IPS DF 4.7 (cell line): ENCODE measurements around the gene TBC1D30.

Experiments
- DNase-seq: peaks from one replicate; pipeline ENCODE4 v3.0.0-alpha.2; 2013; ENCODE audit warnings: low spot score; ENCODE audit errors: extremely low read depth

The TBC1D30 gene

GRCh38 chr12:64858882-64859605 is 34.6 kb downstream of the TBC1D30 start:
- DNase-seq: no peak

GRCh38 chr12:64860446-64860998 is 36.1 kb downstream of the TBC1D30 start:
- no peak for DNase-seq

GRCh38 chr12:64864319-64864718 is 39.9 kb downstream of the TBC1D30 start:
- DNase-seq: no peak

GRCh38 chr12:64875186-64875585 is 50.7 kb downstream of the TBC1D30 start:
- no peak for DNase-seq

GRCh38 chr12:64876388-64877071 is 52.1 kb downstream of the TBC1D30 start:
- no peak for DNase-seq

- DNase-seq: no peak
Measured at GRCh38 chr12:64877363-64878004, 53.0 kb downstream of the TBC1D30 start.

GRCh38 chr12:64882687-64883086 is 58.2 kb downstream of the TBC1D30 start:
- no peak for DNase-seq

GRCh38 chr12:64883264-64884163 is 59.1 kb downstream of the TBC1D30 start:
- DNase-seq: no peak

- no peak for DNase-seq
Measured at GRCh38 chr12:64884164-64884542, 59.7 kb downstream of the TBC1D30 start.

GRCh38 chr12:64884728-64885127 is 60.3 kb downstream of the TBC1D30 start:
- no peak for DNase-seq

GRCh38 chr12:64889434-64890216 is 65.2 kb downstream of the TBC1D30 start:
- no peak for DNase-seq

GRCh38 chr12:64890873-64891468 is 66.5 kb downstream of the TBC1D30 start:
- no peak for DNase-seq

GRCh38 chr12:64891629-64892028 is 67.2 kb downstream of the TBC1D30 start:
- no peak for DNase-seq

- no peak for DNase-seq
Measured at GRCh38 chr12:64892561-64892960, 68.1 kb downstream of the TBC1D30 start.

- DNase-seq: no peak
Measured at GRCh38 chr12:64893961-64894360, 69.5 kb downstream of the TBC1D30 start.

- DNase-seq: no peak
Measured at GRCh38 chr12:64894827-64895475, 70.5 kb downstream of the TBC1D30 start.

- no peak for DNase-seq
Measured at GRCh38 chr12:64895526-64895925, 71.1 kb downstream of the TBC1D30 start.

GRCh38 chr12:64900540-64900939 is 76.1 kb downstream of the TBC1D30 start:
- no peak for DNase-seq

- DNase-seq: no peak
Measured at GRCh38 chr12:64903479-64904152, 79.2 kb downstream of the TBC1D30 start.
